ENCODE results near the gene KATNB1. TPM values are rescaled to one million over a fixed set of nuclear protein-coding genes. Genes with fewer than 3 reads are reported as not detected.
"Not testable (repeated sequence)": the region's sequence is repeated elsewhere in the genome, so short reads cannot be mapped to it uniquely, and the experiment has no call there.

Gene KATNB1
- total RNA-seq, 1 donor from 2014 or later: 12.9 TPM

DNA sequence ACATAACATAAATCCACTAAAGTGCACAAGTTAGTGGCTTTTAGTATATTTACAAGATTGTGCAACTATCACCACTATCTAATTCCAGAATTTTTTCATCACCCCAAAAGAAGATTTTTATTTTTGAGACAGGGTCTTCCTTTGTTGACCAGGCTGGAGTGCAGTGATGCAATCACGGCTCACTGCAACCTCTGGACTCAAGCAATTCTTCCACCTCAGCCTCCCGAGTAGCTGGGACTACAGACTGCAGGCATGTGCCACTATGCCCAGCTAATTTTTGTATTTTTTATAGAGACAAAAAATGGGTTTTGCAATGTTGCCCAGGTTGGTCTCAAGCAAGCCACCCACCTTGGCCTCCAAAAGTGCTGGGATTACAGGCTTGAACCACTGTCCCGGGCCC lies 25.9 kb upstream of the KATNB1 start:
- H3K4me3 ChIP-seq (ENCODE audit: low read depth, low read length): no peak overlapping the region
- FAIRE-seq: no peak
- TF ChIP-seq, protein P1, sequence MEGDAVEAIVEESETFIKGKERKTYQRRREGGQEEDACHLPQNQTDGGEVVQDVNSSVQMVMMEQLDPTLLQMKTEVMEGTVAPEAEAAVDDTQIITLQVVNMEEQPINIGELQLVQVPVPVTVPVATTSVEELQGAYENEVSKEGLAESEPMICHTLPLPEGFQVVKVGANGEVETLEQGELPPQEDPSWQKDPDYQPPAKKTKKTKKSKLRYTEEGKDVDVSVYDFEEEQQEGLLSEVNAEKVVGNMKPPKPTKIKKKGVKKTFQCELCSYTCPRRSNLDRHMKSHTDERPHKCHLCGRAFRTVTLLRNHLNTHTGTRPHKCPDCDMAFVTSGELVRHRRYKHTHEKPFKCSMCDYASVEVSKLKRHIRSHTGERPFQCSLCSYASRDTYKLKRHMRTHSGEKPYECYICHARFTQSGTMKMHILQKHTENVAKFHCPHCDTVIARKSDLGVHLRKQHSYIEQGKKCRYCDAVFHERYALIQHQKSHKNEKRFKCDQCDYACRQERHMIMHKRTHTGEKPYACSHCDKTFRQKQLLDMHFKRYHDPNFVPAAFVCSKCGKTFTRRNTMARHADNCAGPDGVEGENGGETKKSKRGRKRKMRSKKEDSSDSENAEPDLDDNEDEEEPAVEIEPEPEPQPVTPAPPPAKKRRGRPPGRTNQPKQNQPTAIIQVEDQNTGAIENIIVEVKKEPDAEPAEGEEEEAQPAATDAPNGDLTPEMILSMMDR (IDR thresholded peaks at IDR 0.05; ENCODE audit: insufficient read depth, low read length, severe bottlenecking): no peak
- DNase-seq (ENCODE audit: low read depth): no peak
- peaks cover 4% of the 10 kb centered on the region for H3K27me3 ChIP-seq (ENCODE audit: control insufficient read depth, insufficient read depth, low read length)
- H3K36me3 ChIP-seq (ENCODE audit: control insufficient read depth, insufficient read depth, low read length): no peaks in the 10 kb centered on the region

GRCh38 chr16:57711346-57711745 lies 24.2 kb upstream of the KATNB1 start:
- TF ChIP-seq, protein P1 (IDR thresholded peaks at IDR 0.05; ENCODE audit: insufficient read depth, low read length, severe bottlenecking): no peak
- H3K36me3 ChIP-seq (ENCODE audit: control insufficient read depth, insufficient read depth, low read length): no peaks in the 10 kb centered on the region
- peaks cover 3% of the 10 kb centered on the region for H3K27me3 ChIP-seq (ENCODE audit: control insufficient read depth, insufficient read depth, low read length)
- no peak for DNase-seq (ENCODE audit: low read depth)
- no peak overlapping the region for H3K4me3 ChIP-seq (ENCODE audit: low read depth, low read length)
- FAIRE-seq: no peak

DNA sequence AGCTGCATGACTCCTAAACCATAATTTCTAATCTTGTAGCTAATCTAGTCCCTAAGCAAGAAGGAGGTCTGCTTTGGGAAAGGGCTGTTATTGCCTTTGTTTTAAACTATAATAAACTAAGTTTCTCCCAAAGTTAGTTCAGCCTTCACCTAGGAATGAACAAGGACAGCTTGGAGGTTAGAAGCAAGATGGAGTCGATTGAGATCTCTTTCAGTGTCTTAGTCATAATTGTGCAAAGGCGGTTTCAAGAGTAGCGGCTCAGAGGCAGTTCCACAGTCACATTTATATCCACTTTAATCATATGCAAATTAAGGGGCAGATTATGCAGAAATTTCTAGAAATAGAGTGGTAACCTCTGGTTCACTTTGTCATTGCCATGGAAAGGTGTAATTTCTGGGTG lies 23.6 kb upstream of the KATNB1 start:
- H3K36me3 ChIP-seq (ENCODE audit: control insufficient read depth, insufficient read depth, low read length): no peaks in the 10 kb centered on the region
- TF ChIP-seq, protein P1 (IDR thresholded peaks at IDR 0.05; ENCODE audit: insufficient read depth, low read length, severe bottlenecking): no peak
- H3K27me3 ChIP-seq (ENCODE audit: control insufficient read depth, insufficient read depth, low read length): peaks cover 3% of the 10 kb centered on the region
- H3K4me3 ChIP-seq (ENCODE audit: low read depth, low read length): no peak overlapping the region
- DNase-seq (ENCODE audit: low read depth) (no peak), FAIRE-seq (no peak)

DNA sequence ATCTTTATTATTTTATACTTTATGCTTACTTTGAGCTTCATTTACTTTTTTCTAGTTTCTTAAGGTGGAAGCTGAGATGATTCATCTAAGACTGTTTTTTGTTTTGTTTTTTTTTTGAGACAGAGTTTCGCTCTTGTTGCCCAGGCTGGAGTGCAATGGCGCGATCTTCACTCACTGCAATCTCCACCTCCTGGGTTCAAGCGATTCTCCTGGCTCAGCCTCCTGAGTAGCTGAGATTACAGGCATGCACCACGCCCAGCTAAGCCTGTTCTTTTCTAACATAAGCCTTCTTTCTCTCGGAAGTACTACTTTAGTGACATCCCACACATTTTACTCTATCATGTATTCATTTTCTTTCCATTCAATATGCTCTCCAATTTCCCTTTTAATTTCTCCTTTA lies 23.0 kb upstream of the KATNB1 start:
- not testable (repeated sequence) for H3K27me3 ChIP-seq (ENCODE audit: control insufficient read depth, insufficient read depth, low read length); FAIRE-seq; H3K36me3 ChIP-seq (ENCODE audit: control insufficient read depth, insufficient read depth, low read length); DNase-seq (ENCODE audit: low read depth); H3K4me3 ChIP-seq (ENCODE audit: low read depth, low read length)

- FAIRE-seq: no peak
- DNase-seq (ENCODE audit: low read depth): no peak
Observed at GRCh38 chr16:57713596-57713995, 22.0 kb upstream of the KATNB1 start.

GRCh38 chr16:57714047-57714446 lies 21.5 kb upstream of the KATNB1 start:
- FAIRE-seq: no peak
- H3K36me3 ChIP-seq (ENCODE audit: control insufficient read depth, insufficient read depth, low read length): no peaks in the 10 kb centered on the region

More at GRCh38 chr16:57713596-57713995, 22.0 kb upstream of the KATNB1 start:
- peaks cover 3% of the 10 kb centered on the region for H3K27me3 ChIP-seq (ENCODE audit: control insufficient read depth, insufficient read depth, low read length)
- TF ChIP-seq, protein P1 (IDR thresholded peaks at IDR 0.05; ENCODE audit: insufficient read depth, low read length, severe bottlenecking): no peak
- no peak overlapping the region for H3K4me3 ChIP-seq (ENCODE audit: low read depth, low read length)
- H3K36me3 ChIP-seq (ENCODE audit: control insufficient read depth, insufficient read depth, low read length): no peaks in the 10 kb centered on the region

More at GRCh38 chr16:57714047-57714446, 21.5 kb upstream of the KATNB1 start:
- TF ChIP-seq, protein P1 (IDR thresholded peaks at IDR 0.05; ENCODE audit: insufficient read depth, low read length, severe bottlenecking): no peak
- H3K4me3 ChIP-seq (ENCODE audit: low read depth, low read length): no peak overlapping the region
- DNase-seq (ENCODE audit: low read depth): no peak
- H3K27me3 ChIP-seq (ENCODE audit: control insufficient read depth, insufficient read depth, low read length): peaks cover 3% of the 10 kb centered on the region
